ENCODE measurements around the gene SEMA3B. TPM values are rescaled to one million over a fixed set of nuclear protein-coding genes. Genes with fewer than 3 reads are reported as not detected.

Gene SEMA3B
- total RNA-seq, 4 donors from 2014 or later = 0.70 to 8.2 (median 2.4) TPM

DNA sequence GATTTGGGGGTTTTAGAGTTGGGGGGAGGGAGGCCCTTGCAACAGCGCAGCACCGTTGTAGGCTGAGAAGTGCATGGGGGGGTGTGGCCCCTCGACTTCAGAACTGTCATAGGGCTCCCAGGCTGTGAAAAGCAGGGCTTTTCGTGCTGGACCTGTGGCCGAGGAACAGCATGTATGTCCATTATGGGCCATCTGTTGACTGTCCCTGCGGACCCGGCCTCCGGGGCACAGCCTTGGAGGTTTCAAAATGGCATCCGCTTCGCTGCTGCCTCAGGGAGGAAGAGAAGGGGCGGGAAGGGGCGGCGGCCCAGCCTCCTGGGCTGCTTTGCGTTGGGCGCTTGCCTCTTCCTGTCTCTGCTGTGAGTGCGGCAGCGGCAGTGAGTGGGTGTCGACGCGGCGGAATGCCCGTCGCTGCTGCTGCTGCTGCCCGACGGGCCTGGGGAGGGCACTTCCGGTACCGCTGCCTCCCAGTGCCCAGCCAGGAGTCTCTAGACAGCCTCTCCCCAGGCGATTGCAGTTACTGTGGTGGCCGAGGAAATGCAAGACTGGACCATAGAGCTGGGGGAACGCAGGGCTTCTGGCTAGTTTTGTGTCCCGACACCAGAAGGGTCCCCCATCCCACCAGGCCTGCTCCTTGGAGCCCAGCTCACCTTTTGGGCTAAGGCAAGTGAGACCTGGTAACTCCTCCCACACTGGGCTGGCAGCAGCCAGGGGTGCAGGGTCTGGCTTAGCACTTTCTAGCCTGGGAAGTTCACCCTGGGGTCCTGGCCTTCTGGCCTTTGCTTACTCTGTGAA is 31.0 kb upstream of the SEMA3B start:
- Histone ChIP-seq H3K4me1 (peaks cover 54 to 82% (median 57%) of the 10 kb centered on the region in 3 donors), H3K27me3 (no peaks in the 10 kb centered on the region), H3K4me3 (peak overlapping the region; percentile 74 to 96 (median 88)), H3K27ac (peak overlapping the region; percentile 90 to 98 (median 96)), H3K36me3 (no peaks in the 10 kb centered on the region), H3K9me3 (no peaks in the 10 kb centered on the region)
- DNase-seq = peak; percentile 65
- 0 to 20% methylated on average over 1 of the region's 31 CpGs for WGBS, 2 donors
- intact Hi-C loops (cut with DNase I) = no loop called here
- TF ChIP-seq POLR2A (IDR thresholded peaks at IDR 0.05) = peak in 3 of 4 donors; percentile 57 to 81 (median 67)
- TF ChIP-seq, protein P1, sequence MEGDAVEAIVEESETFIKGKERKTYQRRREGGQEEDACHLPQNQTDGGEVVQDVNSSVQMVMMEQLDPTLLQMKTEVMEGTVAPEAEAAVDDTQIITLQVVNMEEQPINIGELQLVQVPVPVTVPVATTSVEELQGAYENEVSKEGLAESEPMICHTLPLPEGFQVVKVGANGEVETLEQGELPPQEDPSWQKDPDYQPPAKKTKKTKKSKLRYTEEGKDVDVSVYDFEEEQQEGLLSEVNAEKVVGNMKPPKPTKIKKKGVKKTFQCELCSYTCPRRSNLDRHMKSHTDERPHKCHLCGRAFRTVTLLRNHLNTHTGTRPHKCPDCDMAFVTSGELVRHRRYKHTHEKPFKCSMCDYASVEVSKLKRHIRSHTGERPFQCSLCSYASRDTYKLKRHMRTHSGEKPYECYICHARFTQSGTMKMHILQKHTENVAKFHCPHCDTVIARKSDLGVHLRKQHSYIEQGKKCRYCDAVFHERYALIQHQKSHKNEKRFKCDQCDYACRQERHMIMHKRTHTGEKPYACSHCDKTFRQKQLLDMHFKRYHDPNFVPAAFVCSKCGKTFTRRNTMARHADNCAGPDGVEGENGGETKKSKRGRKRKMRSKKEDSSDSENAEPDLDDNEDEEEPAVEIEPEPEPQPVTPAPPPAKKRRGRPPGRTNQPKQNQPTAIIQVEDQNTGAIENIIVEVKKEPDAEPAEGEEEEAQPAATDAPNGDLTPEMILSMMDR (IDR thresholded peaks at IDR 0.05) = no peak

DNA sequence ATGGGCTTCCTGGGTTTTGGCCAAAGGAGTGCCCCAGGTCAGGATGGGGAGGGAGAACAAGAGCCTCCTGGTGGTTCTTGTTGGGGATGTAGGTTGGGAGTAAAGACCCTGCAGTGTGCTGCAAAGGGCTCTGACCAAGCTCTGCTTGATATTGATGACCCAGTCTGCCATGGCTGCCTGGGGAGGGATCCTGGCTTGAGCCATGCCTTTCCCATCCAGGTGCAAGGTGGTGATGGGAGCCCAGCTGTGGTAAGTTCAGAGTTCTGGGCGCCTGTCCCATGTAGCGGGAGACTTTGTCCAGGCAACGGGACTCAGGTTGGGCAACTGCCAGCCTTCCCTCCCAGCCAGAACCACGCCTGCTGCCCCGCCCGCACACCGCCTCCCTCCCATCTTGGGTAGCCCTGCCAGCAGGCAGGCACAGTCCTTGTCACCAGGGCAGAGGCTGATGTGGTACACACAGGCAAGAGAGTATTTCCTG is 30.4 kb upstream of the SEMA3B start:
- peak in 1 of 4 donors; percentile 14 for TF ChIP-seq POLR2A (IDR thresholded peaks at IDR 0.05)
- TF ChIP-seq, protein P1 (IDR thresholded peaks at IDR 0.05) = no peak
- Histone ChIP-seq H3K4me3 (peak overlapping the region; percentile 74 to 96 (median 88)), H3K4me1 (peaks cover 61 to 88% (median 63%) of the 10 kb centered on the region in 3 donors), H3K27ac (peak overlapping the region; percentile 90 to 98 (median 96)), H3K9me3 (no peaks in the 10 kb centered on the region), H3K36me3 (no peaks in the 10 kb centered on the region), H3K27me3 (no peaks in the 10 kb centered on the region)
- intact Hi-C loops (cut with DNase I) = no loop called here
- WGBS, 2 donors = no CpG with 5 or more reads among the region's 7 CpGs
- no peak for DNase-seq

DNA sequence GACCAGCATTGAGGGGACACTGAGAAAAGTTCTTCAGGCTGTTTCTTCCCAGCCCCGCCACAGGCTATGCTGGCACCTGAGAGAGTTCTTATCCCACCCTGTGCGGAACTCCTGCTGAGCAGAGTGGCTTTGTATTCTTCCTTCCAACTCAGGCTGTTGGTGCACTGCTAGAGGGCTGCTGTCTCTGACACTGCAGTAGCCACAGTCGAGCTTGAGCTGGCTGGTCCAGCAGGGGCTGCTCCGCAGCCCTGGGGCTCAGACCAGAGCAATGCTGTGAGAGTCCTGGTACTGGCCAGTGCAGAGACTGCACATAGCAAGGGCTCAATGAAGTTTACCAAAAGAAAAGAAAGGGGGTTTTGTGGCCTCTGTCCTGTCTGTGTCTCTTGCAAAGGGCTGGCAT is 29.3 kb upstream of the SEMA3B start:
- Histone ChIP-seq H3K27ac (peak overlapping the region; percentile 12 to 98 (median 94)), H3K4me3 (peak overlapping the region in 2 of 4 donors; percentile 84 to 91), H3K9me3 (no peaks in the 10 kb centered on the region), H3K27me3 (no peaks in the 10 kb centered on the region), H3K4me1 (peaks cover 62 to 93% (median 72%) of the 10 kb centered on the region in 3 donors), H3K36me3 (peaks cover 0 to 5% (median 0%) of the 10 kb centered on the region in 3 donors)
- DNase-seq = no peak
- TF ChIP-seq POLR2A (IDR thresholded peaks at IDR 0.05) = no peak
- TF ChIP-seq, protein P1 (IDR thresholded peaks at IDR 0.05) = no peak
- 53 to 100% methylated on average over 2 to 3 of the region's 4 CpGs for WGBS, 2 donors
- intact Hi-C loops (cut with DNase I) = no loop called here

DNA sequence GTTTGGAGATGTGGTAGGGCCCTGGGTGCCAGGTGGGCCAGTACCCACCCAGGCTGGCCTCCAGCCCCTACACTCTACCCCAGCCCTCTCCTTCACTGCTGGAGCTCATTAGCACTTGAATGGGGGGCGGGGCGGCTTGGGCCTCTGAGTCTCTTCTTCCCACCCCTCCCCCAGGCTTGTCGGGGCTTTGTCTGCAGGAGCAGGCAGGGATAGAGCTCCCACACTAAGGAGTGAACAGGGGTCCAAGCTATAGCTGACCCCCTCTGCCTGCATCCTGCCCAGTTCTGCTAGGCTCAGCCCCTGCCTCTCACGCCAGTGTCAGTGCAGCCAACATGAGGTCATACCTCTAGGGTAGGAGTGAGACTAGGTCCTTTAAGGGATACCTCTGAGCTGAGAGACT is 27.8 kb upstream of the SEMA3B start:
- TF ChIP-seq, protein P1 (IDR thresholded peaks at IDR 0.05) = no peak
- TF ChIP-seq POLR2A (IDR thresholded peaks at IDR 0.05) = no peak
- no peaks in the 10 kb centered on the region for H3K27me3 ChIP-seq
- intact Hi-C loops (cut with DNase I) = no loop called here
- no peaks in the 10 kb centered on the region for H3K9me3 ChIP-seq
- peak overlapping the region; percentile 54 to 97 (median 92) for H3K27ac ChIP-seq
- peaks cover 0 to 5% (median 0%) of the 10 kb centered on the region in 3 donors for H3K36me3 ChIP-seq
- H3K4me1 ChIP-seq = peaks cover 73 to 99% (median 79%) of the 10 kb centered on the region in 3 donors
- WGBS, 2 donors = no CpG with 5 or more reads among the region's 4 CpGs
- no peak for DNase-seq
- H3K4me3 ChIP-seq = peak overlapping the region in 1 of 4 donors; percentile 33
